Mesothelial cell of epicardium (in vitro differentiated cells): ENCODE measurements around the gene LSMEM2. TPM values are rescaled to one million over a fixed set of nuclear protein-coding genes. Genes with fewer than 3 reads are reported as not detected.
A peak's percentile ranks its signal among the peaks of the same experiment; 100 is the strongest.

Experiments used
- DNase-seq, 2 experiments: peaks; one replicate each; pipeline ENCODE4 v3.0.0; 2021; ENCODE audit warnings: low spot score in 2 of 2; ENCODE audit not compliant: unreplicated experiment in 2 of 2
- H3K27ac Mint-ChIP-seq: 2 replicates; pipeline ENCODE4 v1.8.0; 2021; ENCODE audit warnings: mixed read lengths
- H3K27me3 Mint-ChIP-seq: 2 replicates; pipeline ENCODE4 v1.8.0; 2021; ENCODE audit warnings: low read depth, mixed read lengths
- H3K36me3 Mint-ChIP-seq: 2 replicates; pipeline ENCODE4 v1.8.0; 2021; ENCODE audit warnings: mixed read lengths
- H3K4me1 Mint-ChIP-seq: 2 replicates; pipeline ENCODE4 v1.8.0; 2021; ENCODE audit warnings: mixed read lengths
- H3K4me3 Mint-ChIP-seq: 2 replicates; pipeline ENCODE4 v1.8.0; 2021; ENCODE audit warnings: mild to moderate bottlenecking, moderate library complexity, mixed read lengths
- H3K9me3 Mint-ChIP-seq: 2 replicates; pipeline ENCODE4 v1.8.0; 2021; ENCODE audit warnings: mixed read lengths
- total RNA-seq: library from RNA; stranded (reverse); gene quantifications from 3 replicates; pipeline ENCODE4 v1.2.1, GENCODE V29; 2021
- TF ChIP-seq, protein P1 (sequence below): fragments of 200-600 bp; sonication (generic); IDR thresholded peaks from one replicate; pipeline ENCODE4 v1.5.0; 2021; ENCODE audit warnings: antibody characterized with exemption; ENCODE audit not compliant: unreplicated experiment

LSMEM2 gene
- total RNA-seq, 1 donor from 2014 or later, result 0.38 TPM

DNA sequence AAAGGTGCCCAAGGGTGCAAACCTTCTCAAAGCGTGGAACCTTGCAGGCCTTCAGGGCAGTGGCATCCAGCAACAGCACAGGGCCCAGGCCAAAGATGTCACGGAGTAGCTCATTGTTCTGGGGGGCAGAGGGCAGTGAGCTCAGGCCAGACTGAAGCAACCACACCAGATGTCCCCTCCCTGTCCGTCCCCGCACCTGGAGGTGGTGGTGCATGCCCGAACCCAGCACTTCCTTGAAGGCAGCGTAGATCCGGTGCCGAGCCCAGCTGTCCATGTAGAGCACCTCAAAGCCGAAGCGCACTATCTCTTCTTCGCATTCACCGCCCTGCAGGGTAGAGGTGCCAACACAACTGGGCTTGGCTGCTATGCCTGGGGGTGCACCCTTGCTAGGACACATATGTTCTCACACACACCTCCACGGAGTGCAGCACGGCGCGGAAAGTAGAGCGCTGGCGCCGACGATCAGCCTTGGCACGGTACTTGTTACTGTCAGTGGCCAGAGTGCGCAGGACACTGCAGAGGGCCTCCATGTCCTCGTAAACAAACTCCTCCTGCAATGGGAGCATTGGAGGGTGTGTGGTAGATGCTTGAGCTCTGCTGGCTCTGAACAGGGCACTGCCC is 9.6 kb downstream of the LSMEM2 start:
- Mint-ChIP-seq H3K4me3 (no peak overlapping the region), H3K4me1 (peaks cover 13% of the 10 kb centered on the region), H3K36me3 (peaks cover 1% of the 10 kb centered on the region), H3K9me3 (no peaks in the 10 kb centered on the region), H3K27ac (no peak overlapping the region), H3K27me3 (no peaks in the 10 kb centered on the region)
- no peak for DNase-seq
- TF ChIP-seq, protein P1, sequence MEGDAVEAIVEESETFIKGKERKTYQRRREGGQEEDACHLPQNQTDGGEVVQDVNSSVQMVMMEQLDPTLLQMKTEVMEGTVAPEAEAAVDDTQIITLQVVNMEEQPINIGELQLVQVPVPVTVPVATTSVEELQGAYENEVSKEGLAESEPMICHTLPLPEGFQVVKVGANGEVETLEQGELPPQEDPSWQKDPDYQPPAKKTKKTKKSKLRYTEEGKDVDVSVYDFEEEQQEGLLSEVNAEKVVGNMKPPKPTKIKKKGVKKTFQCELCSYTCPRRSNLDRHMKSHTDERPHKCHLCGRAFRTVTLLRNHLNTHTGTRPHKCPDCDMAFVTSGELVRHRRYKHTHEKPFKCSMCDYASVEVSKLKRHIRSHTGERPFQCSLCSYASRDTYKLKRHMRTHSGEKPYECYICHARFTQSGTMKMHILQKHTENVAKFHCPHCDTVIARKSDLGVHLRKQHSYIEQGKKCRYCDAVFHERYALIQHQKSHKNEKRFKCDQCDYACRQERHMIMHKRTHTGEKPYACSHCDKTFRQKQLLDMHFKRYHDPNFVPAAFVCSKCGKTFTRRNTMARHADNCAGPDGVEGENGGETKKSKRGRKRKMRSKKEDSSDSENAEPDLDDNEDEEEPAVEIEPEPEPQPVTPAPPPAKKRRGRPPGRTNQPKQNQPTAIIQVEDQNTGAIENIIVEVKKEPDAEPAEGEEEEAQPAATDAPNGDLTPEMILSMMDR, result no peak

DNA sequence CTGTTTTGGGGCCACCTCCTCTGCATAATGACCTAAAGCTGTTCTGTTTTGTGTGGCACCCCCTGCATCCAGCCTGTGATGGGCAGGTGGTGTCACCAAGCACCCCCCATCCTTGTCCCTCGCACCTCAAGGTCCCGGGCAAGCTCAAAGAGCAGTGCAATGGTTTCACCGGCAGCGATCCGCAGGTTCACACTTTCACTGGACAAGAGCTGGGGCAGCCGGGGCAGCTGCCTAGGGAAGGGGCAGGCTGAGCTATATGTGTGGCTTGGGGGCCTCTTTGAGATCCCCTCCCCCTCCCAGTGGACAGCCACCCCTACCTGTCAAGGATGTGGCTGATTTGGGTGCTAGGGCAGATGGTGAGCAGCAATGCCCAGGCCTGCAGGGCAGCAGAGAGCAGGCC is 10.2 kb downstream of the LSMEM2 start:
- no peaks in the 10 kb centered on the region for H3K9me3 Mint-ChIP-seq

DNA sequence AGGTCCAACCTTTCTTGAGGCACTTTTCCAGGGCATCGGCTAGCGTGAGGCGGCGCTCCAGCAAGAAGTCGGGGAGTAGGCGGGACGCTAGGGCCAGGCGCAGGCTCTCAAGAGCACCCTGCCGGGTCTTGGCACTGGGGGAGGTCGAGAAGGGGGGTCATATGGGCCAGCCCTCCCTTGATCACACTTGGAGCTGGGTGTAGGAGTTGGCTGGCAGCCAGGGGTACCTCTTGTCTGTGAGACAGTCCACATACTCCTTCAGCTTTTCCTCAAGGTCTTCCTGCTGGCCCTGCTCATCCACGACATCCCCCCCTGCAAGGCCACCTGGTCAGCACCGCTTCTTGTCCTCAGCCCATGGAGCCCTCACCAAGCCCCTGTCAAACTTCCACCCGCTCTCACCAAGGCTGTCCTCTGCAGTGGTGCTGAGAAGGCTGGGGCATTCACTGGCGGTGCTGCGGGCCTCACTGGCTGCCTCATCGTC is 11.3 kb downstream of the LSMEM2 start:
- Mint-ChIP-seq H3K9me3 (no peaks in the 10 kb centered on the region), H3K36me3 (peaks cover 1% of the 10 kb centered on the region), H3K4me1 (peaks cover 13% of the 10 kb centered on the region), H3K27me3 (no peaks in the 10 kb centered on the region), H3K4me3 (peak overlapping the region; percentile 36), H3K27ac (no peak overlapping the region)
- TF ChIP-seq, protein P1, result no peak
- no peak for DNase-seq

More for the DNA sequence above, 10.2 kb downstream of the LSMEM2 start:
- H3K36me3 Mint-ChIP-seq, result peaks cover 1% of the 10 kb centered on the region
- H3K4me3 Mint-ChIP-seq, result no peak overlapping the region
- H3K27me3 Mint-ChIP-seq, result no peaks in the 10 kb centered on the region
- DNase-seq, result no peak
- peaks cover 13% of the 10 kb centered on the region for H3K4me1 Mint-ChIP-seq
- TF ChIP-seq, protein P1, result no peak
- no peak overlapping the region for H3K27ac Mint-ChIP-seq

DNA sequence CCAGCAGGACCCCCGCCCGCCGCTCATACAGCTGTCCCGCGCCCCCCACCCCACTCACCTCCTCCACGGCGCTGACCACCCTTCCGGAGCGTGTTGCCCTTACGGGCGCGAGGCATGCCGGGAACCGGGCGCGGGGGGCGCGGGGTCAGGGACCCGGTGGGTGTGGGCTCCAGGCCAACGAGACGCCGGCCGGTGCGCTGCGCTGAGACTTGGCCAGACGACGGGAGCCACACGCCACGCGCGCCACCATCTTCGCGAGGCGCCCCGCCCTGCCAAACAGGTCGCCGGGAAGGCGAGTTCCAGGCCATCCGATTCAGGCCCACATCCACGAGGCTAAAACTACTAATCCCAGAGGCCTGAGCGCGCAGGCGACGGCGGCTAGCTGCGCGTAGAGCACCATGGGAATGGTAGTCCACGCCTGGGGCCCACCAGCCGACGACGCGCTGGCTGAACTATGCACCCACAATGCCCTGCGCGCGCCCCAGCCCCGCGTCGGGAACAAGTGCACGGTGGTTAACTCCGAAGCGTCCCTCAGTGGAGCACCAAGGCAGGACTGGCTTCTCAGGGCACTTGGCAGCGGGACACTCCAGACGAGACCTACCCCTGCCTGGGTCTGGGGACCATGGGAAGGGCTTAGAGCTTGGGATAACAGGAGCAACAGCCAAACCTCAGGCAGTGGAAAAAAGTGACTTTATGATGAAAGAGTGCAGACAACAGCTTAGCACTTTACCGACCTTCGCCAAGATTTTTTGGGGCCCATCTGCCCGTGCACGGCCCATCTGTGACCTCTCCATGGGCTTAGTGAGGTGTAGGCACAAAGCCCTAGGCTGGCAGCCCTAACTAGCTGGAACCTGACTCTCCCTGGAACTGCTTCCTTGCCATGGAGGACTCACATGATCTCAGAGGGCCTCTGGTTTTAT is 13.5 kb downstream of the LSMEM2 start, which contains the start of gene IFRD2:
TSS of gene IFRD2 (minus strand) at position 271 of the 920 bp plus-strand sequence. CDS start at position 116, 155 bp downstream.
- TF ChIP-seq, protein P1, result no peak
- Mint-ChIP-seq H3K4me3 (peak within 1 kb of the TSS; percentile 68), H3K36me3 (peaks cover 1% of the 10 kb centered on the region)

DNA sequence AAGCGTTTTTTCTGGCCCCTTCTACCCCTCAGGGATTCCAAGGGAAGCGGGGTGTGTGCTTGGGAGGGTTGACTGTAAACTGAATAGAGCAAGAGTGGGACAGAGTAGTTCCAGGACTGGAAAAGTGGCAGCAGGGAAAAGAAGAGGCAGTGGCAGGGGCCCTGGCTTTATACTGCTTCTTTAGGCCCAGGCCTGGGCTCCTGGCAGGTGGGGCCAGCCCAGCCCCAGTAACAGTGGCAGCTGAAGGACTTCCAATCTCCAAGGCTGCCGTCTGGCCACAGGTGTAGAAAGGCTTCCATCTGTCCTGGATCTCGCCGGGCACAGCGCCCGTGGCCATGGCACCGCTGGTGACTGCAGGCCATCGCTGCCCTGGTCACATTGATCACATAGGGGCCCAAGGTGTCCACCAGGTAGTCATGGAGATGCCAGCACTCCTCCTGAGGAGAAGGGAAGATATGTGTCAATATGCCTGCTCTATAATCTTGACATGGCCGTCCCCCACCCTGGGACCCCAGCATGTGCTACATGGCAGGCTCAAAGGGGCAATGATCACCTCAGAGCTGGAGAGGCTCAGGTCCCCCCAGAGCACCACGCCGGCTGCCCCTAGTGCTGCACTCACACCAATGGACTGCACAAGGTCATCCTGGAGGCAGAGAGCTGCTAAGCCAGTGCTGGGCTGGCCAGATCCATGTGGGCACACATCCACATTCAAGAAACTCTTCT is 14.4 kb downstream of the LSMEM2 start:
- Mint-ChIP-seq H3K36me3 (peaks cover 1% of the 10 kb centered on the region), H3K9me3 (no peaks in the 10 kb centered on the region), H3K27me3 (no peaks in the 10 kb centered on the region), H3K4me1 (peaks cover 17% of the 10 kb centered on the region), H3K27ac (peak overlapping the region; percentile 94), H3K4me3 (peak overlapping the region; percentile 68)
- TF ChIP-seq, protein P1, result no peak
- DNase-seq, result no peak

More for the DNA sequence above, 13.5 kb downstream of the LSMEM2 start, which contains the start of gene IFRD2:
- H3K4me1 Mint-ChIP-seq, result peaks cover 13% of the 10 kb centered on the region
- H3K27me3 Mint-ChIP-seq, result no peaks in the 10 kb centered on the region
- DNase-seq, result peak; percentile 86 to 91
- H3K27ac Mint-ChIP-seq, result peak within 1 kb of the TSS; percentile 94
- H3K9me3 Mint-ChIP-seq, result no peaks in the 10 kb centered on the region
